Activated T-cell treated with anti-CD3 and anti-CD28 coated beads, Interleukin-2, amount 50 U/mL, for 48 hours (primary cell): ENCODE results near the gene TPCN1.

Experiments used
- DNase-seq, 2 experiments: peaks; one replicate each; pipeline ENCODE4 v3.0.0-alpha.2; 2020

TPCN1 gene

GRCh38 chr12:113242560-113242959 is 21.3 kb downstream of the TPCN1 start:
- no peak for DNase-seq

GRCh38 chr12:113244047-113244460 is 22.8 kb downstream of the TPCN1 start:
- no peak for DNase-seq

- DNase-seq = no peak
Measured at GRCh38 chr12:113244478-113244958, 23.3 kb downstream of the TPCN1 start.

GRCh38 chr12:113245695-113246477 is 24.6 kb downstream of the TPCN1 start:
- no peak for DNase-seq

GRCh38 chr12:113246478-113247122 is 25.3 kb downstream of the TPCN1 start:
- DNase-seq = no peak

- DNase-seq = no peak
Measured at GRCh38 chr12:113247123-113248050, 26.1 kb downstream of the TPCN1 start.

- no peak for DNase-seq
Measured at GRCh38 chr12:113248051-113248825, 27.0 kb downstream of the TPCN1 start.

GRCh38 chr12:113248842-113249435 is 27.7 kb downstream of the TPCN1 start:
- no peak for DNase-seq

- no peak for DNase-seq
Measured at GRCh38 chr12:113249546-113249945, 28.3 kb downstream of the TPCN1 start.

- DNase-seq = no peak
Measured at GRCh38 chr12:113250045-113250444, 28.8 kb downstream of the TPCN1 start.

GRCh38 chr12:113251404-113252070 is 30.3 kb downstream of the TPCN1 start:
- no peak for DNase-seq

- DNase-seq = no peak
Measured at GRCh38 chr12:113252494-113252893, 31.2 kb downstream of the TPCN1 start.

GRCh38 chr12:113253532-113254285 is 32.4 kb downstream of the TPCN1 start:
- DNase-seq = no peak

- no peak for DNase-seq
Measured at GRCh38 chr12:113254298-113254697, 33.0 kb downstream of the TPCN1 start.

- DNase-seq = no peak
Measured at GRCh38 chr12:113257564-113257963, 36.3 kb downstream of the TPCN1 start.

- DNase-seq = no peak
Measured at GRCh38 chr12:113260127-113260526, 38.9 kb downstream of the TPCN1 start.

GRCh38 chr12:113260636-113261300 is 39.5 kb downstream of the TPCN1 start:
- DNase-seq = no peak

GRCh38 chr12:113261847-113262470 is 40.7 kb downstream of the TPCN1 start:
- DNase-seq = peak; percentile 37

GRCh38 chr12:113262710-113263109 is 41.4 kb downstream of the TPCN1 start:
- no peak for DNase-seq
